ENCODE measurements around the gene PROM2. TPM values are rescaled to one million over a fixed set of nuclear protein-coding genes. Genes with fewer than 3 reads are reported as not detected.

Gene PROM2
- total RNA-seq, 1 experiment from 2014 or later: 64.2 TPM

- Histone ChIP-seq H4K20me1 (ENCODE audit: low read length) (no peaks in the 10 kb centered on the region), H3K9me3 (ENCODE audit: low read length) (no peaks in the 10 kb centered on the region), H3K4me2 (ENCODE audit: low read length) (no peak overlapping the region), H3K9me2 (replicated peaks; ENCODE audit: low read length) (no peaks in the 10 kb centered on the region), H3K4me1 (ENCODE audit: insufficient read depth, low read length) (peaks cover 45% of the 10 kb centered on the region), H3K9ac (ENCODE audit: low read length) (no peak overlapping the region), H2AFZ (ENCODE audit: low read length) (no peak overlapping the region), H3K36me3 (ENCODE audit: low read depth, low read length) (no peaks in the 10 kb centered on the region), H3K27ac (ENCODE audit: low read length) (no peak overlapping the region), H3K27me3 (ENCODE audit: low read length) (no peaks in the 10 kb centered on the region), H3K4me3 (ENCODE audit: low read length) (no peak overlapping the region), H3K79me2 (ENCODE audit: low read length) (no peaks in the 10 kb centered on the region), H3F3A (ENCODE audit: low read length, unreplicated experiment) (peaks cover 6% of the 10 kb centered on the region)
- POLR2A ChIA-PET (ENCODE audit: unreplicated experiment): no interaction called here
- CTCF ChIA-PET: no interaction called here
- TF ChIP-seq EZH2 (IDR thresholded peaks at IDR 0.05; ENCODE audit: low read length, unreplicated experiment) (no peak), EZH2phosphoT487 (IDR thresholded peaks at IDR 0.05; ENCODE audit: borderline replicate concordance, low read length) (no peak), CTCF (conservative IDR thresholded peaks at IDR 0.05; ENCODE audit: low read depth, low read length) (no peak)
- no peak for ATAC-seq
- intact Hi-C loops (cut with micrococcal nuclease): loop anchor here (5.0 kb wide), 1 partner anchor 83 kb away; the partner anchor contains the start of gene FAHD2A
- BruUV-seq (replicated peaks): no TSS peak
- DNase-seq: no peak
Observed at GRCh38 chr2:95319481-95320343, 45.5 kb downstream of the PROM2 start.

GRCh38 chr2:95320344-95320712 is 46.1 kb downstream of the PROM2 start:
- ChIA-PET CTCF (no interaction called here), POLR2A (ENCODE audit: unreplicated experiment) (no interaction called here)
- no peak overlapping the region for H3K4me3 ChIP-seq (ENCODE audit: low read length)
- H3K4me1 ChIP-seq (ENCODE audit: insufficient read depth, low read length): peaks cover 39% of the 10 kb centered on the region
- no peaks in the 10 kb centered on the region for H3K9me3 ChIP-seq (ENCODE audit: low read length)
- no peak overlapping the region for H3K9ac ChIP-seq (ENCODE audit: low read length)
- H4K20me1 ChIP-seq (ENCODE audit: low read length): no peaks in the 10 kb centered on the region
- no peak overlapping the region for H3K4me2 ChIP-seq (ENCODE audit: low read length)
- intact Hi-C loops (cut with micrococcal nuclease): loop anchor here (5.0 kb wide), 1 partner anchor 82 kb away; the partner anchor contains the start of gene FAHD2A
- no peak overlapping the region for H2AFZ ChIP-seq (ENCODE audit: low read length)
- no peak for ATAC-seq
- H3K9me2 ChIP-seq (replicated peaks; ENCODE audit: low read length): no peaks in the 10 kb centered on the region
- DNase-seq: no peak
- no TSS peak for BruUV-seq (replicated peaks)
- TF ChIP-seq EZH2phosphoT487 (IDR thresholded peaks at IDR 0.05; ENCODE audit: borderline replicate concordance, low read length) (no peak), EZH2 (IDR thresholded peaks at IDR 0.05; ENCODE audit: low read length, unreplicated experiment) (no peak), CTCF (conservative IDR thresholded peaks at IDR 0.05; ENCODE audit: low read depth, low read length) (no peak)
- H3K79me2 ChIP-seq (ENCODE audit: low read length): no peaks in the 10 kb centered on the region
- H3K27me3 ChIP-seq (ENCODE audit: low read length): no peaks in the 10 kb centered on the region
- H3K27ac ChIP-seq (ENCODE audit: low read length): no peak overlapping the region
- no peaks in the 10 kb centered on the region for H3K36me3 ChIP-seq (ENCODE audit: low read depth, low read length)
- peaks cover 6% of the 10 kb centered on the region for H3F3A ChIP-seq (ENCODE audit: low read length, unreplicated experiment)

Measured in PC-3 (cell line).